NCI-H1417 (cell line): ENCODE results near the gene TMF1.
A peak's percentile ranks its signal among the peaks of the same experiment; 100 is the strongest.

Experiments used
- DNase-seq, 3 experiments: peaks; one replicate each; lab custom pipeline; 2025; lab: John Stamatoyannopoulos, UW

TMF1 gene

DNA sequence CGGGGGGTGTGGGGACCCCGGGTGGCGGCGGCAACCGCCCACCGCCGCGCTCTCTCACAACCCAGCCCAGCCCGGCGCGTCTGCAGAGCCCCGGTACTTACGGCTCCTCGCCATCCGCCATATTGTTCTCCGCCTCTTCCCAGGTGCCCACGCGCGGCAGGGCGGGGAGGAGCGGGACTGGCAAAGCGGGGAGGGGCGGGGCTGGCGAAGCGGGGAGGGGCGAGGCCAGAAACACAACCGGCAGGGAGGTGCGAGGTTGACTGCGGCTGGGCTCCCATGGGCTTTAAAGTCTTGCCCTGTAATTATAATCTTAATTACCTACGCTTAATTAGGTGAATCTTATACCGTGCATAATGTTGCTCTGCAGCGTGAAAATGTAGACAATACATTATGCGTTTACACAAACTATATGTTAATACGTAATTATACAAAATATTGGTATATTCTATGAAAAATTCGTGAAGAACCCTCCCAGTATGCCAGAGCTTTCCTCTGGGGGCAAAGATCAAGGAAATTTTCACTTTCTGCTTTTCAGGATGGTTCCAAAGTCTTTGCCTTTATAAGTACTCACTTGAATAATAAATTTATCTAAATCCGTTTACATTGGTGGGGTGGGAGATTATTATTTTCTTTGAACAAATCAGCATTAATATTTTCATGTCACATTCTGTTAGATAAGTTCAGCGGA lies 28.2 kb upstream of the TMF1 start, which contains the start of gene UBA3:
UBA3 (minus strand) TSS at position 133 of the 688 bp plus-strand sequence; CDS start at position 121, 12 bp downstream.
- DNase-seq: peak; percentile 73 to 87 (median 76)

DNA sequence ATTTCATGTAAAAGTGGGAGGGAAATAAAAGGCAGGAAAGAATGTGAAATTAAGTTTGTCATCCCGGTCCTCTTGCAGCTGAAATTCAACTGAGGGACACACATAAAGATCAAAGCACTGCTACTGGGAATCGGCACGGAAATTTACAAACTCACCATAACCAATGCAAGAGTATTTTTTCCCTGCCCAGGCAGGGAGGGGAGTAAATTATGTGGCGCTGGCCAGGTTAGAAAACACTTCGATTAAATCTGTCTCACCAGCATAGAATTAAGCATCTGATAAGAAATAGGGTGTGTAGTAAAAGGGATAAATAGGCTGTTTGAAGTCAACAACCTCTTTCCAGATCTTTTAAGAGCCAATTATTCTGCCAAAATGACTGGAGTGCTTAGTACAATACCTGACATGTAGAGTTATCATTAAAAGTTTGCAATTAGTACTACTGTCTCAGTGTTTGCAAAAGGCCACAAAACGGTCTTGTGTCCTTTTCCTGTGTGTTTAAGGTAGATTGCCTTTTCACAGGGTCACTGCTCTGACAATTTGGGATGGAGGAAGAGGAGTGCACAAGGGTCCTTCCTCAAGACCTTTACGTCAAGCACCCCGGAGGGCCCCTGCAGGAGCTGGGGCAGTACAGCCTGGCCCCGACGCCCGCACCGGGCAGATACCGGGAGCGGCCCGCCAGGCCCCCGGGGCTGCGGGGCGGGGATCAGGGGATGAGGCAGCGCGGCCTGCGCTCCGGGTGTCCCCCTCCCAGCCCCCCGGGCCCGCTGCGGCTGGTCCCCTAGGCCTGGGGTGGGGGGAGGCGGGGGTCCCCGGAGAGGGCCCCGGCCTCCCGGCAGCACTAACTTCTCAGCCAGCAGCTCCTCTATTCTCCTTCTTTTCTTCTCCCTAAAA lies 27.4 kb upstream of the TMF1 start:
- DNase-seq: peak in 2 of 3 experiments; percentile 42

DNA sequence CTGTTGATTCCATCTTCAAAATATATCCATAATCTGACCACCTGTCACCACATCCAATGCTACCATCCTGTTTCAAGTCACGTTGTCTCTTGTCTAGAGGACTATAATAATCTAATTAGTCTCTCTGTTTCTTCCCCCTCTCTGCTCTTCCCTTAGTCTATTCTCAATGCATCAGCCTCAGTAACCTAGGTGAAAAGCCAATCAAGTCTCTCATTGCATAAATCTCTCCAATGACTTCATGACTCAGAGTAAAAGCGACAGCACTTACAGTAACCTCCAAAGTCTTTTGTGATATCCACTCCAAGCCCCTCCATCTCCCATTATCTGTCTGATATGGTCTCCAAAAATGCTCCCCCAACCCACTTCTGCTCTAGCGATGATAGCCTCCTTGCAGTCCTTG lies 20.8 kb upstream of the TMF1 start:
- no peak for DNase-seq

DNA sequence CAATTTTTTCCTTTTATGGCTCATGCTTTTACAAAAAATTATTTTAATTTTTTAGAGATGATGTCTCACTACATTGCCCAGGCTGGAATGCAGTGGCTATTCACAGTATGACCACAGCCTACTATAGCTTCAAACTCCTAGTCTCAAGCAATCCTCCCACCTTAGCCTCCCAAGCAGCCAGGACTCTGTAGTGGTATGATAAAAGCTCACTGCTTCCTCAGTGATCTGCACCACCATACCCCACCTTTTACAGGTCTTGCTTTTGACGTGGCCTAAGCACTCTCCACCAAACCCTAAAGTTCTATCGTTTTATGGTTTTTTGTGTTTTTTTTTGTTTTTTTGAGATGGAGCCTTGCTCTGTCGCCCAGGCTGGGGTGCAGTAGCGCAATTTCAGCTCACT lies 14.0 kb upstream of the TMF1 start:
- DNase-seq: no peak

DNA sequence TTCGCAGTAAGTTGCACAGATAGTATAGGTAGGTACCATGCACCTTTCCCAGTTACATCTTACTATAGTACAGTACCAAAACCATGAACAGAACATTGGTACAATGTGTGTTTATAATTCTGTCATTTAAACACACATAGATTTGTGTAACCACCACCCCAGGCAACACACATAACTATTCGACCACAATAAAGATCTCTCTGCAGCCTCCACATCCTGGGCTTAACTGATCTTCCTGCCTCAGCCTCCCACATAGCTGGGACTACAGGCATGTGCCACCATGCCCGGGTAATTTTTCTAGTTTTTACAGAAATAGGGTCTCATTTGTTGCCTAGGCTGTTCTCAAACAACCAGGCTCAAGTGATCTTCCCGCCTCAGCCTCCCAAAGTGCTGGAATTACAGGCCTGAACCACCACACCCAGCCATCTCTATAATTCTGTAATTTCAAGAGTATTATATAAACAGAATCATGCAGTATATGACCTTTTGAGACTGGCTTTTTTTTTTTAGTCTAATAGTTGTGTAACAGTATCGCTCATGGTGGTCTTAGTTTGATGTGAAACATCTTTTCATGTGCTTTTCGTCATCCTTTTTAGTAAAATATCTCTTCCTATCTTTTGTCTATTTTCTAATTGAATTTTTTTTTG lies 13.3 kb upstream of the TMF1 start:
- no peak for DNase-seq

DNA sequence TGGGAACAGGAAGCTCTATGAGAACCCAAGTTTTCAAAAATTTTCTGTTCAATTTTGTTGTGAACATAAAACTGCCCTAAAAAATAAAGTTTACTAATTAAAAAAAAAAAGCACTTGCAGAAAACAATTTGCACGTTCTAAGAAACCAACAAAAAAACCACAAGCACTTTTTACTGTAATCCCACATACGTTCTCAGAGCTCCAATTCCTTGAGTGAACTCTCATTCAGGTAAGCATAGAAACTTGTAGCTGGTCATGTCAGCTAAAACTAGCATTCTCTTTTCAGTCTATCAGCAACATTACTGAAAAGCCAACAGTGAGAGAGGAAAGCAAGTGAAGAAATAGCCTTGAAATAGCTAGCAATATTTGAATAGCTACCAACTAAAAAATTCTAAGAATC lies 11.5 kb upstream of the TMF1 start:
- DNase-seq: no peak

DNA sequence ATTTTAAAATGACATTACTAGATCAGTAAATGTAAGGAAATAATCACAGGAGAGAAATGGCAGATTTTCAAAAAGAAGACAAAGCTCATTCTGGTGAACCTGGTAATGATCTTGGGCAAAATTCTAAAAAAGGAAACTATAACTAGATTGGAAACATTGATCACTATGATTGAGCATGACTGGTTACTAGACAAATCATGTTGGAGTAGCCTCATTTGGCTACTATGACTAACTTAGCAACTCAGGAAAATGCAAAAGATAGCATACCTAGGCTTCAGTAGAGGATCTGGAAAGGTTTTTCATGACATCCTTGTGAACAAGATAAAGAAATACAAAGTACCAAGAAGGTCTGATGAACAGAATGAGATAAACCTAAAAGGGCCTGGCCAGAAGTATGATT lies 7.6 kb upstream of the TMF1 start:
- DNase-seq: no peak

DNA sequence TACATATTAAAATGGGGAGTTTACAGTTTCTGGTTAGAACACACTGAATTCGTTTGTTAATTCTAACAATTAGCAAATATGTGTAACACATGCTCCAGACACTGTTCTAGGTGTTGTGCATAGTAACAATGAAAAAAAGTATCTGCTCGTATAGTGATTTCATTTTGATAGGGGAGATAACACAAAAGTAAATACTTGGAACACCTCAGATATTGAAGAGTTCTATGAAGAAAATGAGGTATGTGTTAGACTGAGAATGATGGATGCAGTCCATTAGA lies 6.8 kb upstream of the TMF1 start:
- DNase-seq: no peak

DNA sequence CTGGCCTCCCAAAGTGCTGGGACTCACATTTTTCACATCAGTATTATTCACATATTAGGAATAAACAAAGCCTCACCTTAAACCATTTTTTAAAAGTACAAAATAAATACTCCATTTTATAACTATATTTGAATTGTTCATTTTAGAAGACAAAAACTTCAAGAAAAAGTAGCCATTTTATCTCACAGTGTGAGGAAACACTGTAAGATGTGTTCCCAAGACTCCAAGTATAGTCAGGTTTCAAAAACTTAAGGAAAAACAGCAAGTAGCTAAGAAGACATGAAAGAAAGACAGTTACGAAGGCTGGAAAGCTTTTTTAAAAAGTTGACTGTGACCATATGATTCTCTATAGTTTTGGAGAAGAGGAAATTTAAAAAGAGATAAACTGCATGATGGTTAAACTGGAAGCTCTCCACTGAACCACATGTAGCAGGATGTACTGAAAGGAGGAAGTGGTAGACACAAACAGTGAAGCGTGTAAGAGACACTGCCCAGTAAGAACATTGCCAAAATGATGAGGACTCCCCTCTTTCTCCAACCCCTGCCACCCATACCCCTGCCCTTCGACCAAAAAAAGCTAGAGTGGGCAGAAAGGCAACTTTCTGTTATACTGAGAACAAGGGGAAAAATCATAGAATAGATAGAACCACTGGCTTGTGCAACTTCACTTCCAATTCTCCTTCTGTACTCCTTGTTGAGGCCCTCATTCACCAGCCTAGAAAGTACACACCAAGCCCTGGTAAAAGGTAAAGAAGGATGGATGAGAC lies 6.2 kb upstream of the TMF1 start:
- no peak for DNase-seq

DNA sequence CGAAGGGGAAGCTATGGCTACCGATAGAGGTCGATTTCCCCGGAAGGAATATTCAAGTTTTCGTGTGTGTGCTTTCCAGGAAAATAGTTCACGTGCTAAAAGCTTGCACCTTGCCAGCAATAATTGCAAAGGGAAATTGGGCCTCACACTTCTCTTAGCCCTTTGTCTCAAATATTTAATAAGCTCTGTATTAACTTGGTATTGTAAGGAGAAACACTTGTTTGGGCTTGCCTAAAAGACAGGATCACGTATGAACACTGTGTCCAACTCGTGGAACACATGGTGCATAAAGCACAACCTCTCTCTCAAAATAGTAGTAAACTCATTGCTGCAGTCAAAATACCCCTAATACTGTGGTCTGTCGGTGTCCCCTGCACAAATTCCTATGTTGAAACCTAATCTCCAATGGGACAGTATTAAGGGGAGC lies 352 bp upstream of the TMF1 start:
- DNase-seq: no peak

DNA sequence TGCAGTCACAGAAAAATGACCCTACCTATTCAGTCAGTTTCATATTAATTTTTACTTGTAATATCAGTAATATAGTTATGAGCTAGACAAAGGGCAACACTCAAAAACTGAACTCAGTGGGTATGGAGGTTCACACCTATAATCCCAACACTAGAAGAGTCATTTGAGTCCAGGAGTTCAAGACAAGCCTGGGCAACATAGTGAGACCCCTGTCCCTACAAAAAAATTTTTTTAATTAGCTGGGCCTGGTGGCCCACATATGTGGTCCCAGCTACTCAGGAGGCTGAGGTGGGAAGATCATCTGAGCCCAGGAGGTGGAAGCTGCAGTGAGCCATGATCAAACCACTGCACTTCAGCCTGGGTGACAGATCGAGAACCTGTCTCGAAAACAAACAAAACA lies 3.1 kb downstream of the TMF1 start:
- no peak for DNase-seq

DNA sequence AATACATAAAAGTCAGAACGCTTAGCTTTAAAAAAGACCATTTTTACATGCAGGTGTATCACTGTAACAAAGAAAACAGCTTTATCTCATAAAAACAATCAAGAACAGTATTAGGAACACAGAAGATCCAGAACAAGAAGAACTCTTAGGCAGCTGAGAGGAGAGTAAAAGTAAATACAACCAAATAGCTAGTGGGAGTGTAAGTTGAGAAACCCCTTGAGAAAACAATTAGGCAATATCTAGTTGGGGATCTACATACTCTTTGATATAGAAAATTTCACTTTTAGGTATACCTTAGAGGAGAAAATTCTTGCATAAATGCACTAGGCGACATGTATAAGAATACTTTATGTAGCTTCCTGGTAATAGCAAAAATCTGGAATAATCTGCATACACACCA lies 7.5 kb downstream of the TMF1 start:
- DNase-seq: no peak

DNA sequence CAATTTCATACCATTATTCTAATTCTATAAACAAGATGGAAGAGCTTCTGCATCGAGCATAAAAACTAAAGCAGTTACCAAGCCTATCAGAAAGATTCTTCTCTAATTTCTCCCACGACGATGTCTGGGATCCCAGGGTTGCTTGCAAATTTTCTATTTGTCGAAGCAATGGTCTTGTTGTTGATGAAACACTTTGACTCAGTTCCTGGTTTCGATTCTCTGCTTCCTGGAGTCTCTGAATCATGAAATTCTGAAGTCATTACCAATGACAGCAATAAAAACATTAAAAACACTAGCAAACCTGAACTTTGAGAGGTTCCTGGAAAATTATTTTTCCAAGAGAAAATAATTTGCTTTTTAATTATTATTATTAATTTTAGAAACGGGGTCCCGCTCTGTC lies 18.7 kb downstream of the TMF1 start:
- DNase-seq: no peak

DNA sequence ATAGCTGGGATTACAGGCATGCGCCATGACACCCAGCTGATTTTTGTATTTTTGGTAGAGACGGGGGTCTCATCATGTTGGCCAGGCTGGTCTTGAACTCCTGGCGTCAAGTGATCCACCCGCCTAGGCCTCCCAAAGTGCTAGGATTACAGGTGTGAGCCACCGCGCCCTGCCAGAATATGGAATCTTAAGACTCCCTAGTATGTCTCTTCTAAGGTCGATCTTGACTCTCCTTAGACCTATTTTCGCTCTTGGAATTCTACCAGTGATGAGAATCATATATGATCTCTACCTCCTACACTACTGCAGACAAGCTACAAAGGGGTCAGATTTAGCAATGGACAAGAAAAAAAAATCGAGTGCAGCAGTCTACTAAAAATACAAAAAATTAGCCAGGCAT lies 19.4 kb downstream of the TMF1 start:
- no peak for DNase-seq

DNA sequence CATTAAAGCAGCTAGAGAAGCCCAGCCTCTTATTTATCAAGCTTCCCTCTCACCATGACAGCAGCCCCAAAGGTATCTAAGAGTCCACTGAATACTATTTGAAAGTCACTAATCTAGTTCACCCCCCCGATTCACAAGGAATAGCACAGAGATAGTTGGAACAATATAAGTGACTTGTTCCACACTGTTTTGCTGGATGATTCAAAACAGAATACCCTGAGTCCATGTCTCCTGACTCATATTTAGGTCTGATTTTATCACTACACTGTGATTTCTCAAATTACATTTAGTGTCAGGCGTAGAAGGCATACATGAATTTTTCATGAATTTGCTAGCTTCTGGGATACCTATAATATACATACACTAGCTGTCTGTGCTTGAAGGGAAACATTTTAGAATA lies 20.0 kb downstream of the TMF1 start:
- DNase-seq: no peak

DNA sequence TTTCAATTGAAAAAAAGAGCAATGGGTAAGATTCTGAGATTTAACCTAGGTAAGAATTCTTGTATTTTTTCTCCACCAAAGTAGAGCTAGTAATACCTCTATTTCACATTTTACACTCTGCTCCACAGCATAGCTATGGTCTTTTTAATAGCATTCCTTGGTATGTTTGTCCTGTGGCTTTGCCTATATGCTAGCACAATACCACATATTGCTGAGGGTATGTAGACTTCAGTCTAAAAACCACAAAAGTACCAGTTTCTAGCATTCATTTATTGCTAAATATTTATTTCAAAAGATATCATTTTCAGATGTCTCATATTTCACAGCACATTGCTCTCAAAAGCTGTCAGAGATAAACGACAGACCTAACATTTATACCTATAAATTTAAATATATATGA lies 20.5 kb downstream of the TMF1 start:
- no peak for DNase-seq

DNA sequence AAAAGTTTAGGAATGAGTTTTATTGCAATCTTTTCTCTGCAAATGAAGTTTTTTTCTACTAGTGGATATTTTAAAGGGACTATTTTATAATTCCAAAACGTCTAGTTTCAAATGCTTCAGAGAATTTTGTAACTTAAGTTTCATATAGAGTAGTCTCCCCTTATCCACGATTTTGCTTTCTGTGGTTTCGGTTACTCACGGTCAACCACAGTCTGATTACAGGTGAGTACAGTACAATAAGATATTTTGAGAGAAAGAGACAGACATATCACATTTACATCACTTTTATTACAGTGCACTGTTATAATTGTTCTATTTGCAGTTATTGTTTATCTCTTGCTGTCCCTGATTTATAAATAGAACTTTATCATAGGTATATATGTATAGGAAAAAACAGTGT lies 31.3 kb downstream of the TMF1 start:
- no peak for DNase-seq

DNA sequence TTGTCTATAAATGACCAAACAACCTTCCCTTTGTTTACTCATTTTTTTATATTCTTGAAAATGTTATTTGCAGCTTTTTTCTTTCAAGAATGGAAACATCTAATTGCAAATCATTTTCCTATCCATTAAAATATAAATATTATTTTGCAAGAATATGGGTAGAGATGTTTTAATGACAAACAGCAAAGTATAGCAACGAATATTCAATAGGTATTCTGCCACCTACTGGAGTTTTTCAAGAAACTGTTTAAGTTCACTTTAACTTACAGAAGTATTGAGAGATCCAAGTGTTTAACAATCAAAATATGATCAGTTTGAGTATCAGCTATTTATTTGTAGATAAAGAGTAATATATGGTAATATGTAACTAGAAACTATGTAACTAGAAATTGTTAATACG lies 31.7 kb downstream of the TMF1 start:
- DNase-seq: no peak

DNA sequence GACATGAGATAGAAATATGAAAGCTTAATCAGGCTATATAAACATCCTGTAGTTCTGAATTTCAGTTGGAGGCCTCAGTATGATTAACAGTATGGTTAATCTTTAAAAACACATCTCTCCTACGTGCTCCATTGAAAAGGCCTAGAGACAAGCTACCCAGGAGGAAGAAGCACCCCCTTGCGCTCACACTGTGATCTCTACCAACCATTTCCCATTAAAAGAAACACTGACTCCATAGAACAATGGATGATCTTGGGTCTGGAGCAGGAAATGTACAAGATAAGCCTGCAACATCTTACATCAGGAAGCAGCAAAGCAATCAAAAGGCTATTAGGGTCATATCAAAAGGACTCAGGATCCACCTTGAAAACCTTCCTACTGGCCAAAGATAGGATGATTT lies 35.2 kb downstream of the TMF1 start:
- no peak for DNase-seq

DNA sequence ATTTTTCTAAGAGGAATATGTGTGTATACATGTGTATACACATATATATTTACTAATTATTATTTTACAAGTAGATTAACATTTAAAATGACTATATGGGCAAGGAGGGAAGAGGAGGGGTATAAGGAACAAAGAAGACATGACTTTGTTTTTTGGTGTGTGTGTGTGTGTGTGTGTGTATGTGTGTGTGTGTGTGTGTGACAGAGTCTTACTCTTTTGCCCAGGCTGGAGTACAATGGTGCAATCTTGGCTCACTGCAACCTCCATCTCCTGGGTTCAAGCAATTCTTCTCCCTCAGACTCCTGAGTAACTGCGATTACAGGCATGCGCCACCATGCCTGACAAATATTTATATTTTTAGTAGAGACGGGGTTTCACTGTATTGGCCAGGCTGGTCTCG lies 36.0 kb downstream of the TMF1 start:
- DNase-seq: no peak

DNA sequence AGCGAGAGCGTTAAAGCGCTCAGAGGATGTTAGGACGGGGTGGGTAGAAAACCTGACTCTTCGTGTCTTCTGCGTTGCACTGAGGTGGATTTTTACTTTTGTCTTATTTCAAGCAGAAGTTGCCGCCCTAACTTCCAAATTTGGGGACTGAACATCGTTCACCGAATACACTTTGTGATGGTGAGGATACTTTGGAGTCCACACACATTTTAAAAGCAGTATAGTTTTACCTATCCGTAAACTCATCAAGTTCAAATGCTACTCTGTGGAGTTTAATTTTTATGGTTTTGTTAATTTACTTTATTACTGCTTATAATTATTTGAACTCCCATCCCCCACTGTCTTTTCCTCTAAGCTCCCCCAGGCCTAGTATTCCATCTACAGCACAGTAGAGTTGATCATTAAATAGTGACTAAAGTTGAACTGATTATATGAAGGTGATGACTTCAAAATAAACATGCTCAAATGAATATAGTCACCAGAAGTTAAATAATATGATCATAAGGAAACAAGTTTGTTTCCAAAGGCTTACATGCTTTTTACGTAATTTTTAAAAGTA lies 38.0 kb downstream of the TMF1 start:
- no peak for DNase-seq
